COLO668 (cell line): ENCODE data around the gene PIM1.
"Not testable (repeated sequence)": the region's sequence is repeated elsewhere in the genome, so short reads cannot be mapped to it uniquely, and the experiment has no call there.

ENCODE experiments used
- DNase-seq: peaks from one replicate; lab custom pipeline; 2025; ENCODE audit not compliant: unreplicated experiment; lab: John Stamatoyannopoulos, UW

The PIM1 gene

GRCh38 chr6:37187321-37188022 is 17.5 kb downstream of the PIM1 start:
- DNase-seq, result no peak

- DNase-seq, result no peak
Observed at GRCh38 chr6:37188962-37189510, 19.1 kb downstream of the PIM1 start.

- no peak for DNase-seq
Observed at GRCh38 chr6:37190159-37190535, 20.2 kb downstream of the PIM1 start.

GRCh38 chr6:37192666-37193065 is 22.7 kb downstream of the PIM1 start:
- peak; percentile 22 for DNase-seq

- not testable (repeated sequence) for DNase-seq
Observed at GRCh38 chr6:37194886-37195285, 24.9 kb downstream of the PIM1 start.

- not testable (repeated sequence) for DNase-seq
Observed at GRCh38 chr6:37196451-37196850, 26.5 kb downstream of the PIM1 start.

GRCh38 chr6:37200085-37200484 is 30.1 kb downstream of the PIM1 start:
- DNase-seq, result no peak

GRCh38 chr6:37201726-37202125 is 31.8 kb downstream of the PIM1 start:
- DNase-seq, result no peak

- DNase-seq, result no peak
Observed at GRCh38 chr6:37202788-37203491, 33.0 kb downstream of the PIM1 start.

- DNase-seq, result no peak
Observed at GRCh38 chr6:37204014-37204751, 34.2 kb downstream of the PIM1 start.

- no peak for DNase-seq
Observed at GRCh38 chr6:37205175-37205996, 35.4 kb downstream of the PIM1 start.

- DNase-seq, result no peak
Observed at GRCh38 chr6:37205997-37206340, 36.0 kb downstream of the PIM1 start.

- no peak for DNase-seq
Observed at GRCh38 chr6:37206622-37207021, 36.7 kb downstream of the PIM1 start.

GRCh38 chr6:37207903-37208456 is 38.0 kb downstream of the PIM1 start:
- peak; percentile 63 for DNase-seq

GRCh38 chr6:37208793-37209192 is 38.8 kb downstream of the PIM1 start:
- no peak for DNase-seq

- DNase-seq, result no peak
Observed at GRCh38 chr6:37209461-37210205, 39.7 kb downstream of the PIM1 start.

- DNase-seq, result peak; percentile 64
Observed at GRCh38 chr6:37210313-37210968, 40.5 kb downstream of the PIM1 start.

- DNase-seq, result no peak
Observed at GRCh38 chr6:37212268-37212667, 42.3 kb downstream of the PIM1 start.

- no peak for DNase-seq
Observed at GRCh38 chr6:37218061-37218460, 48.1 kb downstream of the PIM1 start.
